Measurements from ENCODE around the gene CMYA5.

Gene CMYA5

DNA sequence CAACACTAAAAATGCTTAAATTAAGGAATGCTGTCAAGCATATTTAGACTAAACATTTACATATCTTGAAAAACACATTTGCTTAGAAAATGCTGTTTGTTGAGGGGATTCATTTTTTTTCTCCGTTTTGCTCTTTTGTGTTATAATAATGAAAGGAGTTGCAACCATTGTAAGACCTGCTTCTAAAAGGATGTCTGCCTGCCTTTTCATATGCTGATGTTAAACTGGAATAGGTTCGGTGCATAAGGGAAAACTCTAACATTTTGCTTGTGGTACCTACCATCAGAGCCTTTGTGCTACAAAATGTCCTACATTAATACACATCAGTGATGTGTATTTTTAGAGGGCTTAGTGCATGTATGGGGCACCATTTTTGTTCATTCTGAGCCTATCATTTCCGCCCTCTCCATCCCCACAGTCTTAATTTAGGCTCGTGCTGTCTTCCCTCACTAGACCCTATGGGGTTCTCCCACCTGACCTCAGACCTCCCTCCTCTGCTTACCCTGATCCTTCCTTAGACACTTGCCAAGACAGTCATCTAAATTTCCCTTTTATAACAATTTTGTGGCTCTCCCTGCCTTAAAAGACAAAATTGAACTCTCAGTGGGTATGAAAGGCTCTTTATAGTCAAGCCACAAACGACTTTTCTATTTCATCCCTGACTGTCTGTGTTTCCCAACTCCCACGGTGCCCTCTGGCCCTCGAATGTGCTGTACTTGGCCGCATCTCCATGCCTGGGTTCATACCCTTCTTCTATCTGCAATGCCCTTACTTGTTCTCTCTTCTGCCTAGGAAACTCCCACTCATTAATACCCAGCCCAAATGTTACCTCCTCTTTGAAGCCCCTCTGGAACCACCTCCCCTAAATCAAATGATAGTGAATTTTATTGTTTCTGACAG is 61.2 kb downstream of the CMYA5 start:
- no peak for TF ChIP-seq EZH2phosphoT487 (conservative IDR thresholded peaks at IDR 0.05; ENCODE audit: low read length)
- TF ChIP-seq CTCF (IDR thresholded peaks at IDR 0.05; ENCODE audit: insufficient read depth, low read length, poor library complexity, severe bottlenecking) = no peak
- no peaks in the 10 kb centered on the region for H3K79me2 ChIP-seq (ENCODE audit: insufficient read depth, low read length)
- H3K9me3 ChIP-seq (ENCODE audit: insufficient read depth, low read length) = no peaks in the 10 kb centered on the region
- no peaks in the 10 kb centered on the region for H3K36me3 ChIP-seq (ENCODE audit: low read length)
- H3K4me3 ChIP-seq (ENCODE audit: insufficient read depth, low read length, poor library complexity, severe bottlenecking) = no peak overlapping the region
- H3K27ac ChIP-seq (ENCODE audit: low read depth, low read length) = no peak overlapping the region
- H3K4me2 ChIP-seq (ENCODE audit: low read depth, low read length, poor library complexity, severe bottlenecking) = no peak overlapping the region
- H4K20me1 ChIP-seq (ENCODE audit: low read depth, low read length) = no peaks in the 10 kb centered on the region
- no peaks in the 10 kb centered on the region for H3K9me2 ChIP-seq (replicated peaks; ENCODE audit: insufficient read depth, low read length)
- H3K9ac ChIP-seq (ENCODE audit: low read length) = no peak overlapping the region
- no peak overlapping the region for H2AFZ ChIP-seq (ENCODE audit: low read depth, low read length, severe bottlenecking)
- no peaks in the 10 kb centered on the region for H3F3A ChIP-seq (ENCODE audit: insufficient read depth)
- H3K27me3 ChIP-seq (ENCODE audit: low read length) = no peaks in the 10 kb centered on the region

DNA sequence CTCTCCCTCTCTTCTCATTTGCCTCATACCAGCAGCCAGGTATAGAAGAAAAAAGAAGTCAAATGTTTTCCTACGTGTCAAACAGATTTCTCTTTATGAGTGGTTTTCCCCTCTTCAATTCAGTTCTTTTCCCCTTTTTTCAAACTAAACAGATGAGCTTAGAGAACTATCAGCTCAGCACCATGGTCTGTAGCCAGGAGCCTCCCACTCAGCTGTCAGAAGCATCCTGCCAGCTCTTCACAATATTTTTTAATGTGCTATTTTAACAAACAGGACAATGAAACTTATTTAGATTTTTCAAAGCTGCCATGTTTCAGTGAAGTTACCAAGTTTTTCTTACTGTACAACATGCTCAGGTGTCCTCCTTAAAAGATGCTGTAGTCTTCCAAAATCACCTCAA is 63.5 kb downstream of the CMYA5 start:
- Histone ChIP-seq H4K20me1 (ENCODE audit: low read depth, low read length) (no peaks in the 10 kb centered on the region), H3K27me3 (ENCODE audit: low read length) (no peaks in the 10 kb centered on the region), H3K4me2 (ENCODE audit: low read depth, low read length, poor library complexity, severe bottlenecking) (no peak overlapping the region), H3K36me3 (ENCODE audit: low read length) (no peaks in the 10 kb centered on the region), H3F3A (ENCODE audit: insufficient read depth) (no peaks in the 10 kb centered on the region), H3K4me3 (ENCODE audit: insufficient read depth, low read length, poor library complexity, severe bottlenecking) (no peak overlapping the region), H3K79me2 (ENCODE audit: insufficient read depth, low read length) (no peaks in the 10 kb centered on the region), H2AFZ (ENCODE audit: low read depth, low read length, severe bottlenecking) (no peak overlapping the region), H3K9ac (ENCODE audit: low read length) (no peak overlapping the region), H3K27ac (ENCODE audit: low read depth, low read length) (no peak overlapping the region), H3K9me3 (ENCODE audit: insufficient read depth, low read length) (no peaks in the 10 kb centered on the region), H3K9me2 (replicated peaks; ENCODE audit: insufficient read depth, low read length) (no peaks in the 10 kb centered on the region)
- no peak for TF ChIP-seq EZH2phosphoT487 (conservative IDR thresholded peaks at IDR 0.05; ENCODE audit: low read length)
- TF ChIP-seq CTCF (IDR thresholded peaks at IDR 0.05; ENCODE audit: insufficient read depth, low read length, poor library complexity, severe bottlenecking) = no peak

GRCh38 chr5:79753877-79754645 is 64.4 kb downstream of the CMYA5 start:
- H3K27me3 ChIP-seq (ENCODE audit: low read length) = no peaks in the 10 kb centered on the region
- H4K20me1 ChIP-seq (ENCODE audit: low read depth, low read length) = no peaks in the 10 kb centered on the region
- no peaks in the 10 kb centered on the region for H3F3A ChIP-seq (ENCODE audit: insufficient read depth)
- H3K9me3 ChIP-seq (ENCODE audit: insufficient read depth, low read length) = no peaks in the 10 kb centered on the region
- H3K9ac ChIP-seq (ENCODE audit: low read length) = no peak overlapping the region
- H3K79me2 ChIP-seq (ENCODE audit: insufficient read depth, low read length) = no peaks in the 10 kb centered on the region
- H3K9me2 ChIP-seq (replicated peaks; ENCODE audit: insufficient read depth, low read length) = no peaks in the 10 kb centered on the region
- no peak overlapping the region for H3K4me3 ChIP-seq (ENCODE audit: insufficient read depth, low read length, poor library complexity, severe bottlenecking)
- no peak for TF ChIP-seq EZH2phosphoT487 (conservative IDR thresholded peaks at IDR 0.05; ENCODE audit: low read length)
- no peak for TF ChIP-seq CTCF (IDR thresholded peaks at IDR 0.05; ENCODE audit: insufficient read depth, low read length, poor library complexity, severe bottlenecking)
- H3K4me2 ChIP-seq (ENCODE audit: low read depth, low read length, poor library complexity, severe bottlenecking) = no peak overlapping the region
- no peak overlapping the region for H3K27ac ChIP-seq (ENCODE audit: low read depth, low read length)
- no peaks in the 10 kb centered on the region for H3K36me3 ChIP-seq (ENCODE audit: low read length)
- H2AFZ ChIP-seq (ENCODE audit: low read depth, low read length, severe bottlenecking) = no peak overlapping the region

All from SU-DHL-6 (cell line).